ENCODE results near the gene GATAD2A. TPM values are rescaled to one million over a fixed set of nuclear protein-coding genes. Genes with fewer than 3 reads are reported as not detected.
"Not testable (repeated sequence)": the region's sequence is repeated elsewhere in the genome, so short reads cannot be mapped to it uniquely, and the experiment has no call there.

The GATAD2A gene
- polyA plus RNA-seq, 1 experiment: 24.2 TPM

GRCh38 chr19:19465436-19466070, 60.1 kb downstream of the GATAD2A start:
- H3K4me3 ChIP-seq (ENCODE audit: low read depth, low read length): no peak overlapping the region
- no peak for DNase-seq (ENCODE audit: low read depth)
- no peak for TF ChIP-seq CTCF (IDR thresholded peaks at IDR 0.05; ENCODE audit: insufficient read depth, low read depth, low read length)
- ChIA-PET CTCF (no interaction called here), POLR2A (no interaction called here)
- no peaks in the 10 kb centered on the region for H3K27me3 ChIP-seq (ENCODE audit: control insufficient read depth, insufficient read depth, low read length)
- H3K36me3 ChIP-seq (ENCODE audit: control insufficient read depth, insufficient read depth, low read length): peaks cover 12% of the 10 kb centered on the region

GRCh38 chr19:19466201-19466600, 60.7 kb downstream of the GATAD2A start:
- CTCF ChIA-PET: no interaction called here

GRCh38 chr19:19468424-19469050, 63.1 kb downstream of the GATAD2A start:
- DNase-seq (ENCODE audit: low read depth): no peak
- ChIA-PET POLR2A (no interaction called here), CTCF (interaction anchor here (1.1 kb wide), 1 partner anchor 23 kb away, joined by 3 read pairs; no protein-coding TSS in a partner anchor)
- H3K4me3 ChIP-seq (ENCODE audit: low read depth, low read length): no peak overlapping the region
- H3K27me3 ChIP-seq (ENCODE audit: control insufficient read depth, insufficient read depth, low read length): no peaks in the 10 kb centered on the region
- TF ChIP-seq CTCF (IDR thresholded peaks at IDR 0.05; ENCODE audit: insufficient read depth, low read depth, low read length): no peak
- H3K36me3 ChIP-seq (ENCODE audit: control insufficient read depth, insufficient read depth, low read length): peaks cover 12% of the 10 kb centered on the region

More at GRCh38 chr19:19466201-19466600, 60.7 kb downstream of the GATAD2A start:
- Histone ChIP-seq H3K4me3 (ENCODE audit: low read depth, low read length) (no peak overlapping the region), H3K36me3 (ENCODE audit: control insufficient read depth, insufficient read depth, low read length) (peaks cover 12% of the 10 kb centered on the region), H3K27me3 (ENCODE audit: control insufficient read depth, insufficient read depth, low read length) (no peaks in the 10 kb centered on the region)
- TF ChIP-seq CTCF (IDR thresholded peaks at IDR 0.05; ENCODE audit: insufficient read depth, low read depth, low read length): no peak
- DNase-seq (ENCODE audit: low read depth): no peak
- POLR2A ChIA-PET: no interaction called here

GRCh38 chr19:19470579-19470978, 65.1 kb downstream of the GATAD2A start:
- H3K27me3 ChIP-seq (ENCODE audit: control insufficient read depth, insufficient read depth, low read length): no peaks in the 10 kb centered on the region
- ChIA-PET CTCF (interaction anchor here (1.0 kb wide), 1 partner anchor 128 kb away, joined by 3 read pairs; no protein-coding TSS in a partner anchor), POLR2A (no interaction called here)
- TF ChIP-seq CTCF (IDR thresholded peaks at IDR 0.05; ENCODE audit: insufficient read depth, low read depth, low read length): no peak
- no peak overlapping the region for H3K4me3 ChIP-seq (ENCODE audit: low read depth, low read length)
- DNase-seq (ENCODE audit: low read depth): no peak
- peaks cover 7% of the 10 kb centered on the region for H3K36me3 ChIP-seq (ENCODE audit: control insufficient read depth, insufficient read depth, low read length)

- H3K4me3 ChIP-seq (ENCODE audit: low read depth, low read length): no peak overlapping the region
- ChIA-PET POLR2A (no interaction called here), CTCF (no interaction called here)
- H3K27me3 ChIP-seq (ENCODE audit: control insufficient read depth, insufficient read depth, low read length): no peaks in the 10 kb centered on the region
- DNase-seq (ENCODE audit: low read depth): no peak
- TF ChIP-seq CTCF (IDR thresholded peaks at IDR 0.05; ENCODE audit: insufficient read depth, low read depth, low read length): no peak
- H3K36me3 ChIP-seq (ENCODE audit: control insufficient read depth, insufficient read depth, low read length): peaks cover 2% of the 10 kb centered on the region
These were observed 66.2 kb downstream of the GATAD2A start for GRCh38 chr19:19471682-19472081.

GRCh38 chr19:19472106-19472505, 66.6 kb downstream of the GATAD2A start:
- CTCF ChIA-PET; H3K4me3 ChIP-seq (ENCODE audit: low read depth, low read length); H3K36me3 ChIP-seq (ENCODE audit: control insufficient read depth, insufficient read depth, low read length); H3K27me3 ChIP-seq (ENCODE audit: control insufficient read depth, insufficient read depth, low read length); POLR2A ChIA-PET; DNase-seq (ENCODE audit: low read depth): not testable (repeated sequence)
